Prostate gland (tissue), 2 donors: ENCODE results near the gene PDLIM7. TPM values are rescaled to one million over a fixed set of nuclear protein-coding genes. Genes with fewer than 3 reads are reported as not detected.

Source experiments
- DNase-seq: peaks from one replicate; pipeline ENCODE4 v3.0.0-alpha.2; 2019; ENCODE audit warnings: low spot score
- H3K27ac ChIP-seq, 2 donors: fragments of 200-600 bp; sonication (generic); 2 replicates each; pipeline ENCODE4 v1.5.1; 2017 to 2019
- H3K27me3 ChIP-seq: fragments of 200-600 bp; sonication (generic); replicated peaks from 2 replicates; pipeline ENCODE4 v1.5.1; 2019; ENCODE audit not compliant: insufficient read depth
- H3K36me3 ChIP-seq, 2 donors: fragments of 200-600 bp; sonication (generic); 1 replicate in 1 of 2; 2 replicates in 1 of 2; pipeline versions ENCODE4 v1.5.1 to v1.8.1; 2017 to 2019
- H3K4me1 ChIP-seq: fragments of 200-600 bp; sonication (generic); replicated peaks from 2 replicates; pipeline ENCODE4 v1.5.1; 2019
- H3K4me3 ChIP-seq, 2 donors: fragments of 200-600 bp; sonication (generic); 2 replicates each; pipeline ENCODE4 v1.5.1; 2017 to 2019
- H3K9me3 ChIP-seq: fragments of 200-600 bp; sonication (generic); 2 replicates; pipeline ENCODE4 v1.5.1; 2017
- POLR2A ChIP-seq: fragments of 450-650 bp; IDR thresholded peaks from one replicate; pipeline ENCODE4 v1.6.1; 2016; ENCODE audit warnings: antibody characterized with exemption, mild to moderate bottlenecking
- POLR2AphosphoS5 ChIP-seq: sonication (generic); formaldehyde crosslinking; IDR thresholded peaks from one replicate; pipeline ENCODE4 v1.6.1; 2017; ENCODE audit warnings: antibody characterized with exemption
- WGBS: methylation state at CpG from one replicate; pipeline ENCODE4 v1.1.5; 2018; 5-methylcytosine and 5-hydroxymethylcytosine counted together
- intact Hi-C: fragments of 100-400 bp; cut with DNase I; formaldehyde crosslinking; loops from one replicate; pipeline ENCODE4 v1.14.2; 2022
- total RNA-seq, 2 donors: library from RNA; depleted of rRNA; stranded (reverse); fragments of >200 nt; gene quantifications; one replicate each; pipeline ENCODE4 v1.1.0, GENCODE V29; 2016
- TF ChIP-seq, protein P1 (sequence below), 4 experiments: fragments of 200-600 bp in 2 of 4; fragments of 450-650 bp in 2 of 4; sonication (generic) in 2 of 4; IDR thresholded peaks; 1 replicate in 3 of 4; 2 replicates in 1 of 4; pipeline ENCODE4 v1.5.1; 2016 to 2019; ENCODE audit warnings: antibody characterized with exemption in 4 of 4, mild to moderate bottlenecking in 2 of 4, moderate library complexity in 2 of 4

Gene PDLIM7
- total RNA-seq, 2 donors from 2014 or later, result 155 to 235 TPM

GRCh38 chr5:177529247-177530203, 32.1 kb upstream of the PDLIM7 start:
- DNase-seq, result no peak

DNA sequence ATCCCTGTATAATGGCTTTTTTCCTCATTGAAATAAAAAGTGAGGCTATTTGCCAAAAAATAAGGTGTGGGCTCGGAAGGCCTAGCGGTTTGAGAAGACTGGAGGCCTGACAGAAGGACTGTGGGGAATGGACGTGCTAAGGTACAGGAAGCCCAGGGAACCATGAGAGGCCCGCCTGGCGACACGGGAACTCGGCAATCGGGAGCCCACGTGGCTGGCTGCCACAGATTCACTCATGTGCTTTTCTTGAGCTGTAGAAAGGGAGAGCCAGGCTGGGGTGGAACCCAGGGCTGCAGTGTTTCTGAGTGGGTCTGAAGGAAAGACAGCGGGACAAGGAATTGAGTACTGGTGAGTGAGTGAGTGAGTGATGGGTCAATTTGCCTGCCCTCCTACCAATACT, 31.2 kb upstream of the PDLIM7 start:
- no peaks in the 10 kb centered on the region for H3K9me3 ChIP-seq

More at GRCh38 chr5:177529247-177530203, 32.1 kb upstream of the PDLIM7 start:
- Histone ChIP-seq H3K27me3 (no peaks in the 10 kb centered on the region), H3K4me3 (no peak overlapping the region), H3K36me3 (peaks cover 12 to 43% of the 10 kb centered on the region in 2 donors), H3K4me1 (no peaks in the 10 kb centered on the region), H3K9me3 (no peaks in the 10 kb centered on the region), H3K27ac (no peak overlapping the region)
- TF ChIP-seq, protein P1, sequence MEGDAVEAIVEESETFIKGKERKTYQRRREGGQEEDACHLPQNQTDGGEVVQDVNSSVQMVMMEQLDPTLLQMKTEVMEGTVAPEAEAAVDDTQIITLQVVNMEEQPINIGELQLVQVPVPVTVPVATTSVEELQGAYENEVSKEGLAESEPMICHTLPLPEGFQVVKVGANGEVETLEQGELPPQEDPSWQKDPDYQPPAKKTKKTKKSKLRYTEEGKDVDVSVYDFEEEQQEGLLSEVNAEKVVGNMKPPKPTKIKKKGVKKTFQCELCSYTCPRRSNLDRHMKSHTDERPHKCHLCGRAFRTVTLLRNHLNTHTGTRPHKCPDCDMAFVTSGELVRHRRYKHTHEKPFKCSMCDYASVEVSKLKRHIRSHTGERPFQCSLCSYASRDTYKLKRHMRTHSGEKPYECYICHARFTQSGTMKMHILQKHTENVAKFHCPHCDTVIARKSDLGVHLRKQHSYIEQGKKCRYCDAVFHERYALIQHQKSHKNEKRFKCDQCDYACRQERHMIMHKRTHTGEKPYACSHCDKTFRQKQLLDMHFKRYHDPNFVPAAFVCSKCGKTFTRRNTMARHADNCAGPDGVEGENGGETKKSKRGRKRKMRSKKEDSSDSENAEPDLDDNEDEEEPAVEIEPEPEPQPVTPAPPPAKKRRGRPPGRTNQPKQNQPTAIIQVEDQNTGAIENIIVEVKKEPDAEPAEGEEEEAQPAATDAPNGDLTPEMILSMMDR (IDR thresholded peaks at IDR 0.05), result no peak
- no peak for TF ChIP-seq POLR2AphosphoS5
- no peak for TF ChIP-seq POLR2A
- 83% methylated on average over 11 of the region's 12 CpGs for WGBS
- intact Hi-C loops, result no loop called here

DNA sequence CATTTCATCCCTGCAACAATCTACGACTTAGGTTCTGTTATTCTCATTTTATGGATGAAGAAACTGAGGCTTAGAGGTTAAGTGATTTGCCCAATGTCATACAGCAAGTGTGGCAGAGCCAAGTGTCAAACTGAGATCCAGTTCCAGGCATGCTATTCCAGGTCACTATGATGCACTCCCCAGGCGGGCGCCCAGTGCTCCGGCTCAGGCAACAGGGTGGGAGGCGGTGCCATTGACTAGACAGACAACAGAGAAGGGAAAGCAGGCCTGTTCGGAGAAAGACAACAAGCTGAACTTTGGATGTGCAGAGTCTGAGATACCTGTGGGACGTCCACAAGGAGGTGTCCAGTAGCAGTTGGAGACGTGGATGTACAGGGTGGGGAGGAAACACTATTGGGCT, 30.2 kb upstream of the PDLIM7 start:
- no peak for DNase-seq
- TF ChIP-seq, protein P1 (IDR thresholded peaks at IDR 0.05), result no peak
- TF ChIP-seq POLR2AphosphoS5 (no peak), POLR2A (no peak)
- H3K36me3 ChIP-seq, result peaks cover 9 to 49% of the 10 kb centered on the region in 2 donors
- no peak overlapping the region for H3K4me3 ChIP-seq
- H3K9me3 ChIP-seq, result no peaks in the 10 kb centered on the region
- intact Hi-C loops, result no loop called here
- WGBS, result 91% methylated on average over 8 of the region's 8 CpGs
- no peaks in the 10 kb centered on the region for H3K4me1 ChIP-seq
- no peaks in the 10 kb centered on the region for H3K27me3 ChIP-seq
- no peak overlapping the region for H3K27ac ChIP-seq

More for the DNA sequence above, 31.2 kb upstream of the PDLIM7 start:
- DNase-seq, result no peak
- Histone ChIP-seq H3K4me3 (no peak overlapping the region), H3K27me3 (no peaks in the 10 kb centered on the region), H3K36me3 (peaks cover 10 to 48% of the 10 kb centered on the region in 2 donors), H3K4me1 (no peaks in the 10 kb centered on the region), H3K27ac (no peak overlapping the region)
- TF ChIP-seq, protein P1 (IDR thresholded peaks at IDR 0.05), result no peak
- TF ChIP-seq POLR2AphosphoS5, result no peak
- TF ChIP-seq POLR2A, result no peak
- WGBS, result 88% methylated on average over 10 of the region's 10 CpGs
- intact Hi-C loops, result no loop called here

GRCh38 chr5:177526791-177527190, 29.4 kb upstream of the PDLIM7 start:
- intact Hi-C loops, result no loop called here
- no peaks in the 10 kb centered on the region for H3K9me3 ChIP-seq
- TF ChIP-seq POLR2A (no peak), POLR2AphosphoS5 (no peak)
- TF ChIP-seq, protein P1 (IDR thresholded peaks at IDR 0.05), result no peak
- no peak overlapping the region for H3K27ac ChIP-seq
- H3K4me1 ChIP-seq, result no peaks in the 10 kb centered on the region
- WGBS, result 90% methylated on average over 6 of the region's 6 CpGs
- DNase-seq, result no peak
- peaks cover 2 to 49% of the 10 kb centered on the region in 2 donors for H3K36me3 ChIP-seq
- no peaks in the 10 kb centered on the region for H3K27me3 ChIP-seq
- H3K4me3 ChIP-seq, result no peak overlapping the region
